B cell (primary cell): ENCODE results near the gene JAG2. TPM values are rescaled to one million over a fixed set of nuclear protein-coding genes. Genes with fewer than 3 reads are reported as not detected.

Source experiments
- ATAC-seq: fragments of 200-7000 bp; cut with Tn5 transposase; one replicate; pipeline ENCODE4 v1.10.0; 2021; ENCODE audit warnings: low read depth, mild to moderate bottlenecking, moderate number of reproducible peaks, moderate library complexity
- CTCF ChIA-PET: fragments of 350-600 bp; sonication (Branson Sonifier 250); formaldehyde crosslinking; loops from one replicate; lab custom pipeline; 2021; ENCODE audit warnings: antibody characterized with exemption, inconsistent platforms; lab: Charles Lee
- POLR2A ChIA-PET: fragments of 350-600 bp; sonication (Branson Sonifier 250); formaldehyde crosslinking; loops from one replicate; lab custom pipeline; 2021; ENCODE audit warnings: antibody characterized with exemption; lab: Charles Lee
- DNase-seq: peaks from one replicate; pipeline ENCODE4 v3.0.0; 2013
- H2AFZ ChIP-seq: 2 replicates; pipeline ENCODE4 v1.6.1; 2012; ENCODE audit warnings: mild to moderate bottlenecking, low read depth, low read length; ENCODE audit not compliant: insufficient read depth, poor library complexity, severe bottlenecking
- H3K27ac ChIP-seq, 2 donors: 1 replicate in 1 of 2; 2 replicates in 1 of 2; pipeline ENCODE4 v1.5.1; 2012 to 2013; ENCODE audit warnings: low read length in 2 of 2, mild to moderate bottlenecking in 2 of 2, moderate library complexity in 1 of 2
- H3K27me3 ChIP-seq, 4 experiments: fragments of 200-600 bp in 1 of 4; sonication (generic) in 1 of 4; replicated peaks in 1 of 4; 1 replicate in 2 of 4; 2 replicates in 2 of 4; pipeline versions ENCODE4 v1.6.1 to v1.7.0; 2013 to 2016; ENCODE audit warnings: low read length in 3 of 4, mild to moderate bottlenecking in 2 of 4, mixed read lengths in 1 of 4, moderate library complexity in 1 of 4; ENCODE audit not compliant: insufficient read depth in 4 of 4, control insufficient read depth in 3 of 4; ENCODE audit errors: control extremely low read depth in 1 of 4
- H3K36me3 ChIP-seq, 2 experiments: replicated peaks in 1 of 2; 1 replicate in 1 of 2; 2 replicates in 1 of 2; pipeline versions ENCODE4 v1.6.1 to v1.7.1; 2013; ENCODE audit warnings: low read length in 1 of 2; ENCODE audit not compliant: insufficient read depth in 2 of 2, control insufficient read depth in 1 of 2; ENCODE audit errors: control extremely low read depth in 1 of 2, extremely low read depth in 1 of 2
- H3K4me1 ChIP-seq, 2 donors: fragments of 200-600 bp in 1 of 2; sonication (generic) in 1 of 2; 1 replicate in 1 of 2; 2 replicates in 1 of 2; pipeline versions ENCODE4 v1.5.1 to v1.6.1; 2013 to 2017; ENCODE audit warnings: low read length in 2 of 2; ENCODE audit not compliant: control insufficient read depth in 2 of 2, insufficient read depth in 2 of 2
- H3K4me2 ChIP-seq: replicated peaks from 2 replicates; pipeline ENCODE3; 2012; ENCODE audit warnings: mild to moderate bottlenecking, low read depth, low read length; ENCODE audit not compliant: poor library complexity, severe bottlenecking
- H3K4me3 ChIP-seq, 5 experiments: fragments of 200-600 bp in 1 of 5; sonication (generic) in 1 of 5; 1 replicate in 3 of 5; 2 replicates in 2 of 5; pipeline versions ENCODE4 v1.5.1 to v1.7.0; 2011 to 2016; ENCODE audit warnings: low read length in 4 of 5, mild to moderate bottlenecking in 4 of 5, low read depth in 2 of 5, control low read depth in 1 of 5, moderate library complexity in 1 of 5; ENCODE audit not compliant: insufficient read depth in 1 of 5; ENCODE audit errors: control extremely low read depth in 1 of 5, extremely low read depth in 1 of 5
- H3K79me2 ChIP-seq: fragments of 200-600 bp; sonication (generic); one replicate; pipeline ENCODE4 v1.6.0; 2016; ENCODE audit warnings: low read length; ENCODE audit not compliant: control insufficient read depth, insufficient read depth
- H3K9ac ChIP-seq: fragments of 200-600 bp; sonication (generic); 2 replicates; pipeline ENCODE4 v1.6.1; 2017; ENCODE audit warnings: mild to moderate bottlenecking, low read length, moderate library complexity
- H3K9me3 ChIP-seq, 3 donors: one replicate each; pipeline versions ENCODE4 v1.6.1 to v1.7.1; 2013; ENCODE audit warnings: low read length in 2 of 3; ENCODE audit not compliant: control insufficient read depth in 2 of 3, insufficient read depth in 1 of 3; ENCODE audit errors: control extremely low read depth in 1 of 3
- H4K20me1 ChIP-seq: 2 replicates; pipeline ENCODE4 v1.6.0; 2012; ENCODE audit warnings: mild to moderate bottlenecking, low read length; ENCODE audit not compliant: insufficient read depth, control insufficient read depth, poor library complexity, severe bottlenecking
- H3K27ac Mint-ChIP-seq: one replicate; pipeline ENCODE4 v1.8.0; 2021; ENCODE audit warnings: mixed read lengths
- H3K27me3 Mint-ChIP-seq: one replicate; pipeline ENCODE4 v1.8.0; 2021; ENCODE audit warnings: mixed read lengths
- H3K4me1 Mint-ChIP-seq: one replicate; pipeline ENCODE4 v1.8.0; 2021; ENCODE audit warnings: mixed read lengths
- H3K4me3 Mint-ChIP-seq: one replicate; pipeline ENCODE4 v1.8.0; 2021; ENCODE audit warnings: mixed read lengths
- H3K9me3 Mint-ChIP-seq: one replicate; pipeline ENCODE4 v1.8.0; 2022; ENCODE audit warnings: mixed read lengths; ENCODE audit not compliant: insufficient read depth
- EZH2 ChIP-seq: IDR thresholded peaks from 2 replicates; pipeline ENCODE4 v1.6.1; 2012; ENCODE audit warnings: borderline replicate concordance, low read depth, mild to moderate bottlenecking, moderate library complexity, low read length; ENCODE audit not compliant: insufficient read depth, poor library complexity, severe bottlenecking
- WGBS: methylation state at CpG from one replicate; pipeline ENCODE4 v1.1.5; 2013; ENCODE audit warnings: missing lambda C conversion rate; ENCODE audit not compliant: insufficient coverage; 5-methylcytosine and 5-hydroxymethylcytosine counted together
- intact Hi-C: fragments of 100-400 bp; cut with micrococcal nuclease; formaldehyde crosslinking; loops from one replicate; pipeline ENCODE4 v1.10.0; 2022
- polyA plus RNA-seq: library from polyadenylated mRNA; depleted of rRNA; stranded (reverse); fragments of >200 nt; gene quantifications from 2 replicates; pipeline ENCODE4 v1.2.3, GENCODE V29; 2012
- total RNA-seq, 2 donors: library from RNA; stranded (reverse); fragments of 120-200 nt in 1 of 2; gene quantifications; 1 replicate in 1 of 2; 2 replicates in 1 of 2; pipeline versions ENCODE4 v1.2.3 to v1.2.4, GENCODE V29; 2013 to 2022
- TF ChIP-seq, protein P1 (sequence below): fragments of 200-600 bp; IDR thresholded peaks from one replicate; pipeline ENCODE4 v1.8.0; 2022; ENCODE audit warnings: antibody characterized with exemption, mild to moderate bottlenecking

The JAG2 gene
- total and polyA plus RNA-seq, 2 donors (not counting 1 experiment from before 2014, with no cell fraction given): 0.27 to 0.34 TPM

DNA sequence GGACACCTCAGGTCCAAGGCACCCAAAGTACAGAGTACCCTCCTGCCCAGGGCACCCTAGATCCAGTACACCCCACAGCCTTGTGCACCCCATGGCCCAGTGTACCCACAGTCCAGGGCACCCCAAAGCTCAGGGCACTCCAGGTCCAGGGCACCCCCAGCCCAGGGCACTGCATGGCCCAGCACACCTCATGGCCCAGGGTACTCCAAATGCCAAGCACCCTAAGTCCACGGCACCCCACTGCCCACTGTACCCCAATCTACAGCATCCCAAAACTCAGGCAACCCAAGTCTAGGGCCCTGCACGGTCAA lies 6.0 kb downstream of the JAG2 start:
- DNase-seq (no peak), ATAC-seq (no peak)
- H3K9me3 Mint-ChIP-seq: no peaks in the 10 kb centered on the region
- peaks cover 7% of the 10 kb centered on the region for H3K27me3 Mint-ChIP-seq
- no peak overlapping the region for H2AFZ ChIP-seq
- H3K4me2 ChIP-seq: no peak overlapping the region
- H3K4me1 ChIP-seq: peaks cover 4 to 10% of the 10 kb centered on the region in 2 donors
- ChIA-PET CTCF (no interaction called here), POLR2A (no interaction called here)
- H3K4me3 ChIP-seq: no peak overlapping the region
- peaks cover 12% of the 10 kb centered on the region for H3K4me1 Mint-ChIP-seq
- no peaks in the 10 kb centered on the region for H3K36me3 ChIP-seq
- H3K27me3 ChIP-seq: peaks cover 0 to 18% (median 6%) of the 10 kb centered on the region in 4 experiments
- peaks cover 0 to under 1% (median 0%) of the 10 kb centered on the region in 3 donors for H3K9me3 ChIP-seq
- WGBS: 97% methylated on average over 2 of the region's 2 CpGs
- H3K4me3 Mint-ChIP-seq: no peak overlapping the region
- no peak overlapping the region for H3K27ac ChIP-seq
- no peaks in the 10 kb centered on the region for H4K20me1 ChIP-seq
- no peak overlapping the region for H3K9ac ChIP-seq
- H3K27ac Mint-ChIP-seq: no peak overlapping the region
- TF ChIP-seq, protein P1, sequence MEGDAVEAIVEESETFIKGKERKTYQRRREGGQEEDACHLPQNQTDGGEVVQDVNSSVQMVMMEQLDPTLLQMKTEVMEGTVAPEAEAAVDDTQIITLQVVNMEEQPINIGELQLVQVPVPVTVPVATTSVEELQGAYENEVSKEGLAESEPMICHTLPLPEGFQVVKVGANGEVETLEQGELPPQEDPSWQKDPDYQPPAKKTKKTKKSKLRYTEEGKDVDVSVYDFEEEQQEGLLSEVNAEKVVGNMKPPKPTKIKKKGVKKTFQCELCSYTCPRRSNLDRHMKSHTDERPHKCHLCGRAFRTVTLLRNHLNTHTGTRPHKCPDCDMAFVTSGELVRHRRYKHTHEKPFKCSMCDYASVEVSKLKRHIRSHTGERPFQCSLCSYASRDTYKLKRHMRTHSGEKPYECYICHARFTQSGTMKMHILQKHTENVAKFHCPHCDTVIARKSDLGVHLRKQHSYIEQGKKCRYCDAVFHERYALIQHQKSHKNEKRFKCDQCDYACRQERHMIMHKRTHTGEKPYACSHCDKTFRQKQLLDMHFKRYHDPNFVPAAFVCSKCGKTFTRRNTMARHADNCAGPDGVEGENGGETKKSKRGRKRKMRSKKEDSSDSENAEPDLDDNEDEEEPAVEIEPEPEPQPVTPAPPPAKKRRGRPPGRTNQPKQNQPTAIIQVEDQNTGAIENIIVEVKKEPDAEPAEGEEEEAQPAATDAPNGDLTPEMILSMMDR: no peak
- no peak for TF ChIP-seq EZH2
- no peaks in the 10 kb centered on the region for H3K79me2 ChIP-seq
- intact Hi-C loops: no loop called here

DNA sequence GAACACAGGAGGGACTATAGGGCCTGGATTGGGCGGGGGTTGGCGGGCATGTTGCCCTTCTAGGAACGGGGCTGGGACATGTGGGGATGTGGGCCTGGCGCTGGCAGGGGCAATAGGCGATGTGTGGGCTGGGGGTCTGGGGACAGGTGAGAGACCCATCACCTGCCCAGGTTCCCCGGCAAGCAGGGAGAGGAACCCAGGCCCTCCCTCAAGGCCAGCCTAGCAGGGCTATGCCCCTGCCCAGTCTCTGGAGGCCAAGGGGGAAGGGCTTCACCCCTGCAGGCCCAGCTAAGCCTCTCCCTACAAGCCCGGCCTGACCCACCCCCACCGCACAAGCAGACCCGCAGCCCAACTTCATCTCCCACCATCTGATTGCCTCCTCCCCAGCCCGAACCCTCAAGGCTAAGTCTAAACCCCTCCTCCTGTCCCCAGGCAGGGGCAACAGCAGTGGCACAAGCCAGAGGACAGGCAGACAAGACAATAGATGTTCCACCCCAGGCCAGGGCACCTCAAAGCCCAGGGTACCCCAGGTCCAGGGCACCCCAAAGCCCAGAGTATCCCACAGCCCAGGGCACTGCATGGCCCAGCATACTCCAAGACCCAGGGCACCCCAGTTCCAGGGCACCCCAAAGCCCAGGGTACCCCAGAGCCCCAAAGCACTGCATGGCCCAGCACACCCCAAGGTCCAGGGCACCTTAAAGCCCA lies 6.5 kb downstream of the JAG2 start:
- no peak overlapping the region for H2AFZ ChIP-seq
- H3K4me1 ChIP-seq: peaks cover 3 to 10% of the 10 kb centered on the region in 2 donors
- WGBS: 83% methylated on average over 5 of the region's 10 CpGs
- Mint-ChIP-seq H3K4me1 (peaks cover 12% of the 10 kb centered on the region), H3K27me3 (peaks cover 11% of the 10 kb centered on the region), H3K9me3 (no peaks in the 10 kb centered on the region), H3K4me3 (no peak overlapping the region), H3K27ac (no peak overlapping the region)
- ChIA-PET CTCF (no interaction called here), POLR2A (no interaction called here)
- TF ChIP-seq, protein P1: no peak
- no peak for TF ChIP-seq EZH2
- no peak overlapping the region for H3K4me3 ChIP-seq
- no peaks in the 10 kb centered on the region for H3K79me2 ChIP-seq
- H3K9me3 ChIP-seq: peaks cover 0 to 6% (median 0%) of the 10 kb centered on the region in 3 donors
- ATAC-seq (no peak), DNase-seq (no peak)
- no peaks in the 10 kb centered on the region for H4K20me1 ChIP-seq
- intact Hi-C loops: no loop called here
- no peaks in the 10 kb centered on the region for H3K36me3 ChIP-seq
- H3K27me3 ChIP-seq: peaks cover 0 to 17% (median 6%) of the 10 kb centered on the region in 4 experiments
- no peak overlapping the region for H3K4me2 ChIP-seq
- no peak overlapping the region for H3K27ac ChIP-seq
- no peak overlapping the region for H3K9ac ChIP-seq
